COLO668 (cell line): Measurements from ENCODE around the gene FAM234A.

Source experiments
- DNase-seq: peaks from one replicate; lab custom pipeline; 2025; ENCODE audit not compliant: unreplicated experiment; lab: John Stamatoyannopoulos, UW

The FAM234A gene

DNA sequence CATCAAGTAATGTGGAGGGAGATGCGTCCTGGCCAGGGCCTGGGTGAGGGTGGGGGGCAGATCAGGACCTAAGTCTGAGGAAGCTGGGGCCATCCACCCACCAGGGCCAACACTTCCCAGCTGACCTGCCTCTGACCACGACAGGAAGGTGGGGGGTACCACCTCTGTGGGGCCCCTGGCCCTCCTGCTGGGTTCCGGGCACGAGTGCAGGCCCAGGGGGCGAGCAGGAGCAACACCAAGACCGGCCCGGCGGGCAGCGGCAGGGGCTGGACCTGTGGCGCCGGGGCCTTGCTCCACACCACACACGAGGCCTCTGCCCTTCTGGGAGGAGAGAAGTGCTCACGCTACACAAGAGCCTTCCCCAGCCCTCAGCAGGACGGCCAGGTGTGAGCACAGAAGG lies 61.7 kb downstream of the FAM234A start:
- no peak for DNase-seq

- no peak for DNase-seq
These were observed 62.3 kb downstream of the FAM234A start for GRCh38 chr16:296806-297510.

GRCh38 chr16:297832-298231 lies 63.2 kb downstream of the FAM234A start:
- DNase-seq, result no peak

DNA sequence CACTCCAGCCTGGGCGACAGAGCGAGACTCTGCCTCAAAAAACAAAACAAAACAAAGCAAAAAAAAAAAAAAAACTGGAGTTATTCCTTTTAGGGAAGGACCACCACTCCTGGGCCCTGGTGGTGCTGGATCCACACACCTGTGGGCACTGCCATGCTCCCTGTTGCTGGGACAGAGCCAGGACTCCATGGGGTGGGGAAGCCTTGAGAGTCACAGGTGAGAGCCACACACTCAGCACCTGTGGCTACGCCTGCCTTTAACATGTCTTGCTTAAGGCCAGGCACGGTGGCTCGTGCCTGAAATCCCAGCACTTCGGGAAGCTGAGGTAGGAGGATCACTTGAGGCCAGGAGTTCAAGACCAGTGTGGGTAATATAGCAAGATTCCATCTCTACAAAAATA lies 66.6 kb downstream of the FAM234A start:
- DNase-seq, result no peak

- DNase-seq, result no peak
These were observed 67.3 kb downstream of the FAM234A start for GRCh38 chr16:301950-302349.

- peak; percentile 24 for DNase-seq
These were observed 69.3 kb downstream of the FAM234A start for GRCh38 chr16:303760-304505.

DNA sequence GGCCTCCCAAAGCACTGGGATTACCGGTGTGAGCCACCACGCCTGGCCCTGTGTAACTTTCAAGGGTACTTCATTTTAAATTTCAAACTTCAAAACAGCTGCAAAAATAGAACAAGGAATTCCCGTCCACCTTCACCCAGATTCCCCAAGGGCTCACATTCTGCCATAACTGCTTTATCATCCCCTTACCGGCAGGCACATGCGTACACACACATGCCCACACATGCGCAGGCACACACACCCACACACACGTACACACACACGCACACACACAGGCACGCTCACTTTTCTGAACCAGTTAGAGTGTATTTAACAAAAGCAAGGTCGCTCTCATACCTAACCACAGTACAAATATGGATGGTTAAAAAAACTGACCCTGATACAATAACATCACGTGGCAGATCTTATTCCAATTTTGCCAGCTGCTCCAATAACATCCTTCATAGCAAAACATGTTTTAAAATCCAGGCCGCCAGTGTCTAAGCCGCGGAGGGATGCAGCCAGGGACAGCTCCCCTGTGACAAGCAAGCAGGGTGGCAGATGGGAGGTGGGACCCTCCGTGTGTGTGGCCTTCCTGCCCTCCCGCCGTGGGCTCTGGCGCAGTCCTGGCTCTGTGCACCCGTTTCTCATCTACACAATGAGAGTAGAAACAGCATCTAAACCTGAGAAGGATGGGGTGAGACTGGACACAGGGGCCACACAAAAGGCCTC lies 71.5 kb downstream of the FAM234A start:
- DNase-seq, result peak; percentile 19

GRCh38 chr16:306911-307370 lies 72.3 kb downstream of the FAM234A start:
- DNase-seq, result no peak

- no peak for DNase-seq
These were observed 73.2 kb downstream of the FAM234A start for GRCh38 chr16:307691-308312.

DNA sequence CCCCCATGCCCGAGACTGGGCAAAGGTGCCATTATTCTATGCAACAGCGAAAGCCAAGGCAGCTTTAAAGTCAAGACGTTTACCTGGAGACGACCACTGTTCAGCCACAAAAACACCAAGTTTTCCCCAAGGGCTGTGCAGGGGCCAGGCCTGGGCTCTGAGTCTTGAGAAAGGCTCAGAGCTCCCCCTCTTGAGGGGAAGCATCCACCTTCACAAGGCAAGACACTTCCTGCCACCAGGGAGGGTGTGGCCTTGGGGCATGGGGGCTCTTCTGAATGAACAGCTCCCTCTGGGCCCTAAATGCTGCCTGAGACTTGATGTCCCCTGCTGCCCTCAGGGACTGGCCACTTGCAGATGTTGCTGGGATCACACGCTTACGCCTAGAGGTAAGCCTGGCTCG lies 74.9 kb downstream of the FAM234A start:
- no peak for DNase-seq

GRCh38 chr16:311725-312124 lies 77.1 kb downstream of the FAM234A start:
- DNase-seq, result no peak

DNA sequence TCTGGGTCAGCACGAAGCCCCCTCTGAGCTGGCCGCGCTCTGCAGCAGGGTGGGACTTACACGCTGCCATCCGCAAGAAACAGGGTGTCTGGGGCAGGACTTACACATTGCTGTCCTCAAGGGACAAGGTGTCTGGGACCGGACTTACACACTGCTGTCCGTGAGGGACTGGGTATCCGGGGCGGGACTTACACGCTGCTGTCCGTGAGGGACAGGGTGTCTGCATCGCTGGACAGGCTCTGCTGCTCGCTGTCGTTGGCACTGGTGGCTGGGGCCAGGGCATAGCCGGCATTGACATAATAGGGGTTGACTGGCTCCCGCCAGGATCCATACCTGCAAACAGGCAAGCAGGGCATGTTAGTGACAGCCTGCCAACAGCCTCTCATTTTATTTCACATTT lies 79.7 kb downstream of the FAM234A start:
- no peak for DNase-seq

- no peak for DNase-seq
These were observed 80.2 kb downstream of the FAM234A start for GRCh38 chr16:314795-315299.
